Measurements from ENCODE around the gene HIVEP2. TPM values are rescaled to one million over a fixed set of nuclear protein-coding genes. Genes with fewer than 3 reads are reported as not detected.

HIVEP2 gene
- polyA plus RNA-seq, 3 donors: 0.16 to 1.4 (median 0.64) TPM

DNA sequence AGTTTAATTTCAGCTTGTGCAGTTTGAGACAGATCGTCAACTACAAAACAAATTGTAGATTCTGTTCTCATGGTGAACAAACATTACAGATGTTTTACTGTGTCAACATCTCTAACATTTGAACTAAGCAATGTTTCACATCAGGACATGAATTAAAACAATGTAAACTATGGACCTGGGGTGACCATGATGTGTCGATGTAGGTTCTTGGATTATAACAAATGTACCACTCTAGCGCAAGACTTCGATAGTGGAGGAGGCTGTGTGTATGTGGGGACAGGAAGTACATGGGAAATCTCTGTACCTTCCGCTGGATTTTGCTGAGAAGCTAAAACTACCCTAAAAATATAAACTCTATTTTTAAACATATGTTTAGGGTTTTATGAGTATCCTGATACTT lies 17.1 kb downstream of the HIVEP2 start:
- H3K27me3 Mint-ChIP-seq (ENCODE audit: low read depth in 3 of 3): peaks cover 15 to 17% (median 16%) of the 10 kb centered on the region in 3 donors
- no peak overlapping the region for H3K4me3 ChIP-seq (replicated peaks in 1 of 3; ENCODE audit: low read depth in 2 of 3, low read length in 3 of 3)
- peaks cover 9 to 14% of the 10 kb centered on the region in 2 donors for H3K4me1 ChIP-seq (ENCODE audit: control insufficient read depth in 1 of 2, insufficient read depth in 2 of 2, low read length in 2 of 2)
- H3K79me2 ChIP-seq (ENCODE audit: insufficient read depth, low read length): no peaks in the 10 kb centered on the region
- intact Hi-C loops (cut with micrococcal nuclease): no loop called here
- H3K27me3 ChIP-seq (ENCODE audit: control insufficient read depth in 2 of 2, insufficient read depth in 2 of 2, low read length in 2 of 2): peaks cover 10 to 31% of the 10 kb centered on the region in 2 donors
- H3K9ac ChIP-seq (ENCODE audit: insufficient read depth, low read length, poor library complexity, severe bottlenecking): no peak overlapping the region
- no peaks in the 10 kb centered on the region for H3K9me3 ChIP-seq (replicated peaks in 1 of 2; ENCODE audit: control insufficient read depth in 1 of 2, insufficient read depth in 1 of 2, low read length in 2 of 2)
- H3K27ac Mint-ChIP-seq: peak overlapping the region in 1 of 7 donors; percentile 62
- H3K4me1 Mint-ChIP-seq: peaks cover 15% of the 10 kb centered on the region
- no peak for TF ChIP-seq CTCF (IDR thresholded peaks at IDR 0.05)
- no peaks in the 10 kb centered on the region for H3K36me3 ChIP-seq (replicated peaks in 1 of 2; ENCODE audit: control insufficient read depth in 1 of 2, insufficient read depth in 2 of 2, low read length in 2 of 2)
- H4K20me1 ChIP-seq (ENCODE audit: insufficient read depth, low read length): peaks cover 6% of the 10 kb centered on the region
- H3K4me3 Mint-ChIP-seq: peak overlapping the region in 1 of 2 donors; percentile 31
- DNase-seq: no peak
- H3K4me2 ChIP-seq (replicated peaks; ENCODE audit: extremely low read depth, low read length, poor library complexity, severe bottlenecking): no peak overlapping the region
- peaks cover 0 to 15% of the 10 kb centered on the region in 2 donors for H3K36me3 Mint-ChIP-seq
- no peak overlapping the region for H3K27ac ChIP-seq (ENCODE audit: low read depth in 1 of 2, low read length in 2 of 2)
- no CpG with 5 or more reads among the region's 5 CpGs for WGBS (ENCODE audit: insufficient coverage)
- no peaks in the 10 kb centered on the region for H3K9me3 Mint-ChIP-seq
- H2AFZ ChIP-seq (ENCODE audit: insufficient read depth, low read depth, low read length, poor library complexity, severe bottlenecking): no peak overlapping the region

- Histone ChIP-seq H3K79me2 (ENCODE audit: insufficient read depth, low read length) (no peaks in the 10 kb centered on the region), H3K4me1 (ENCODE audit: control insufficient read depth in 1 of 2, insufficient read depth in 2 of 2, low read length in 2 of 2) (peaks cover 9 to 14% of the 10 kb centered on the region in 2 donors)
- peaks cover 15 to 17% (median 16%) of the 10 kb centered on the region in 3 donors for H3K27me3 Mint-ChIP-seq (ENCODE audit: low read depth in 3 of 3)
Observed at GRCh38 chr6:142927271-142927580, 17.8 kb downstream of the HIVEP2 start.

More at GRCh38 chr6:142927271-142927580, 17.8 kb downstream of the HIVEP2 start:
- no peak for TF ChIP-seq CTCF (IDR thresholded peaks at IDR 0.05)
- Histone ChIP-seq H3K27ac (ENCODE audit: low read depth in 1 of 2, low read length in 2 of 2) (no peak overlapping the region), H3K36me3 (replicated peaks in 1 of 2; ENCODE audit: control insufficient read depth in 1 of 2, insufficient read depth in 2 of 2, low read length in 2 of 2) (no peaks in the 10 kb centered on the region), H4K20me1 (ENCODE audit: insufficient read depth, low read length) (peaks cover 6% of the 10 kb centered on the region), H3K9me3 (replicated peaks in 1 of 2; ENCODE audit: control insufficient read depth in 1 of 2, insufficient read depth in 1 of 2, low read length in 2 of 2) (no peaks in the 10 kb centered on the region), H3K4me3 (replicated peaks in 1 of 3; ENCODE audit: low read depth in 2 of 3, low read length in 3 of 3) (peak overlapping the region; percentile 39 to 76 (median 43)), H3K27me3 (ENCODE audit: control insufficient read depth in 2 of 2, insufficient read depth in 2 of 2, low read length in 2 of 2) (peaks cover 10 to 31% of the 10 kb centered on the region in 2 donors), H3K9ac (ENCODE audit: insufficient read depth, low read length, poor library complexity, severe bottlenecking) (peak overlapping the region; percentile 63), H3K4me2 (replicated peaks; ENCODE audit: extremely low read depth, low read length, poor library complexity, severe bottlenecking) (peak overlapping the region; percentile 88), H2AFZ (ENCODE audit: insufficient read depth, low read depth, low read length, poor library complexity, severe bottlenecking) (peak overlapping the region; percentile 82)
- no peak for DNase-seq
- Mint-ChIP-seq H3K9me3 (no peaks in the 10 kb centered on the region), H3K27ac (peak overlapping the region in 1 of 7 donors; percentile 33), H3K36me3 (peaks cover 0 to 15% of the 10 kb centered on the region in 2 donors), H3K4me1 (peaks cover 13% of the 10 kb centered on the region), H3K4me3 (peak overlapping the region; percentile 65 to 88)
- no CpG with 5 or more reads among the region's 7 CpGs for WGBS (ENCODE audit: insufficient coverage)
- intact Hi-C loops (cut with micrococcal nuclease): no loop called here
